Stimulated activated naive CD4-positive, alpha-beta T cell treated with Interleukin-2 at 50 U/mL for 16 hours (primary cell): Measurements from ENCODE around the gene ENTR1.
"Not testable (repeated sequence)": the region's sequence is repeated elsewhere in the genome, so short reads cannot be mapped to it uniquely, and the experiment has no call there.

ENCODE experiments used
- DNase-seq: peaks from one replicate; lab custom pipeline; 2025; lab: John Stamatoyannopoulos, UW

Gene ENTR1

DNA sequence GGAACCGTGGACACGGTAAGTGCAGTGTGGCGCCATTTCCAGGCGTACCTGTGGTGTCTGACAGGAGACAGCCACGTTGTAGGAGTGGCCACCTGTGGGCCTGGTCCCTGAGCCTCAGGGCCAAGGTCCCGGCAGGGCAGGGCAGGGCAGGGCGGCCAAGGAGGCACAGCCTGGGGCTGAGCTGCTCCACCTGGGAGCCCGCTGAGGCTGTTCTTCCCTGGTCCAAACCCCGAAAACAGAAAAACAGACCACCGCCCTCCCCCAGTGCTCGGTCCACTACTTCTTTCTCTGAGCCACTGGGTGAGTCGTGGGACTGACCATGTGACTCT lies 8.6 kb upstream of the ENTR1 start:
- no peak for DNase-seq

DNA sequence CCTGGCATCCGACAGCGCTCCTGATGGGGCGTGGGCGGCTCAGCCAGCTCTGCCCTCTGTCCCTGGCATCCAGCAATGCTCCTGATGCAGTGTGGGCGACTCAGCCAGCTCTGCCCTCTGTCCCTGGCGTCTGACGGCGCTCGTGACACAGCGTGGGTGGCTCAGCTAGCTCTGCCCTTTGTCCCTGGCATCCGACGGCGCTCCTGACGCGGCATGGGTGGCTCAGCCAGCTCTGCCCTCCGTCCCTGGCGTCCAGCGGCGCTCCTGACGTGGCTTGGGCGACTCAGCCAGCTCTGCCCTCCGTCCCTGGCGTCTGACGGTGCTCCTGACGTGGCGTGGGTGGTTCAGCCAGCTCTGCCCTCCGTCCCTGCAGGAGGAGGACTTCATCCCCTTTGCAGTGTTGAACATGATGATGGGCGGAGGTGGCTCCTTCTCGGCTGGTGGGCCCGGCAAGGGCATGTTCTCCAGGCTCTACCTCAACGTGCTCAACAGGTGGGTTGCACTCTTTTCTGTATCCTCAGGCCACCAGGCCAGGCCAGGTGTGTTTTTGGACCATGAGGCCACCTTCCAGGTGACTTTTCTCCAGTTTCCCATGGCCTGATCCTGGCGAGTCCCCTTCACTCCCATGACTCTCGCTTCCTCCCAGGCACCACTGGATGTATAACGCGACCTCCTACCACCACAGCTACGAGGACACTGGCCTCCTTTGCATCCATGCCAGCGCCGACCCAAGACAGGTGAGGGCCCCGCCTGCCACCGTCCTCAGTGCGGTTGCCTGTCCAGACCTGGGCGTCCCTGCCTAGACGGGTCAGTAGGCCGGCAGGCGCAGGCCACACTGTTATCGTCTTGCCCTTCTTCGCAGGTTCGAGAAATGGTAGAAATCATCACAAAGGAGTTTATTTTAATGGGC lies 8.0 kb upstream of the ENTR1 start:
- no peak for DNase-seq

DNA sequence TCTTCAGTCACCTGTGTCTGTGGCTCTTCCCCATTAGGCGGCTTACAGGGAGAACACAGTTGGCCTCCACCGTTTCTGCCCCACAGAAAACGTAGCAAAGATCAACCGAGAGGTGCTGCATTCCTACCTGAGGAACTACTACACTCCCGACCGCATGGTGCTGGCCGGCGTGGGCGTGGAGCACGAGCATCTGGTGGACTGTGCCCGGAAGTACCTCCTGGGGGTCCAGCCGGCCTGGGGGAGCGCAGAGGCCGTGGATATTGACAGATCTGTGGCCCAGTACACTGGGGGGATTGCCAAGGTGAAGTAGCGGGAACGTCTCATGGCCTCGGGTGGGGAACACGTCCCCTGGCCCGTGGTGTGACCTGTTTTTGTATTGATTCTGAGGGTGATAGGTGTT lies 6.5 kb upstream of the ENTR1 start:
- DNase-seq, result no peak

- no peak for DNase-seq
Measured at GRCh38 chr9:136416427-136416826, 6.0 kb upstream of the ENTR1 start.

- DNase-seq, result no peak
Measured at GRCh38 chr9:136412962-136413361, 2.5 kb upstream of the ENTR1 start.

GRCh38 chr9:136411378-136411777 lies 964 bp upstream of the ENTR1 start:
- no peak for DNase-seq

DNA sequence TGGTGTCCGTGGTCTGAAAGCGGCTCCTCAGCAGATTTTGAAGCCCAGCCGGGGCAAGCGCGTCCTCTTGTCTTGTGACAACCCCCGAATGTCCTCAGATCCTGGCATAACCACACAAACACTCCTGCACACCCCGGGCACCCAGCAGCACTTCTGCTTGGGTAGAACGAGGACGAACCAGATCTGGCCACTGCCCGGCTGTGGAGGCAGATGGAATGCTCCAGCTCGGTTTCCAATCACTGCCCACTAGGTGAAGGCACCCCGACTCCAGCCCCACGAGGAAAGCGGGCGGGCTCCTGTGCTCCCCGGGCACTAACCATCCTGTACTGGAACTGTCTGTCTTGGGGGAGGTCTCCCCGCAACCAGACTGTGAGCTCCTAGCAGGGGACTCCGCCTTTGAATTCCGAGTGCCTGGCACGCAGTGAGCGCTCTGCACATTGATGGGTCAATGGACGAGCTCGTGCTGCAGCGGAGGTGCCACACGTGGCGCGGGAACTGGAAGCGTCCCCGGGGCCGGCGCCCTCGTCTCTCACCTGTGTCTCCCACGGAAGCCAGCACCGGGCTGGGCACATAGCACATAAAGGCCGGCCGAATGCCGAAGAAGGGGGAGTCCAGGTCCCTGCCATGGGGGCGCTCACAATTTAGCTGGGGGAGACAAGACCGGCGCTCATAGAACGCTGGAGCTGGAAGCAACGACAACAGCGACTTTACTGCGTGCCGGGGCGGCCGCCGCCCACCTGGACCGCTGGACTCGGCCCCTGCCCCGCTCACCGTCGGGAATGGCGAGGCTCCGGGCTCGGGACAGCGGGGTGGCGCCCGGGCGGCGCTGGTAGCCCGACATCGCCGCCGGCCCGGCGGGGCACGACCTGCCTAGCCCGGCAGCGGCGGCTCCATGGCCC lies 608 bp downstream of the ENTR1 start:
- DNase-seq, result peak; percentile 41

GRCh38 chr9:136407911-136408310 lies 2.5 kb downstream of the ENTR1 start:
- no peak for DNase-seq

DNA sequence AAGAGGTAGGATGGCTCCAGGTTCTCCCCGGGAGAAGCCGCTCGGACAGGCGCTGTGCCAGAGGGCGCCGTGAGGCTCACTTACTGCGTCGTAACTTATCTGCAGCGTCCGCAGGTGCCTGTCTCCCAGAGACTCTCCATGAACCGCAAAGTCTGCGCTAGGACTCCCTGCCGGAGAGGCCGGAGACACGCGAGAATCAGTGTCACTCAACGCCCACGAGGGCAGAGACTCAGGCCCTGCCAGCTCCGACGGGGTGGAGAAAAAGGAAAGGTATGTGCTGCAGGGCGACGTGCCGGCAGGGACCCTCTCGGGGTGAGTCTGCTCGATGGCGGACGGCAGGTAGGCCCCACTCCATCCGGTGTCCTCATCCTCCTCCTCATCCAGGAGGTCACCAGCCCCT lies 3.4 kb downstream of the ENTR1 start:
- not testable (repeated sequence) for DNase-seq

DNA sequence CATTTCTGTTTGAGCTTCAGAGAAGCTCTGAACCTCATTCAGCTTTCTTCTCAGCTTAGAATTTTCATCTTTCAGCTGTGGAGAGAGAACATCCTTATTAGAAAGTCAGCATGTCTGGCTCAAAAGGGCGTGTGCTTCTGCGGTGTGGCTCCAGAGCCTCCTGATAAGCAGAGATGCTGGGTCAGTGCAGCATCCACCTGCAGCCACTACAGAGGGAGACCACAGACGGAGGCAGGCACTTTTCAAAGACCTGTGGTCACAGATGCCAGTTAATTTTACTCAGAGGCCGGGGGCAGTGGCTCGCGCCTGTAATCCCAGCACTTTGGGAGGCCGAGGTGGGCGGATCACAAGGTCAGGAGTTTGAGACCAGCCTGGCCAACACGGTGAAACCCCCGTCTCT lies 4.5 kb downstream of the ENTR1 start:
- not testable (repeated sequence) for DNase-seq

GRCh38 chr9:136405481-136405880 lies 4.9 kb downstream of the ENTR1 start:
- DNase-seq, result no peak

GRCh38 chr9:136404801-136405136 lies 5.6 kb downstream of the ENTR1 start:
- no peak for DNase-seq

DNA sequence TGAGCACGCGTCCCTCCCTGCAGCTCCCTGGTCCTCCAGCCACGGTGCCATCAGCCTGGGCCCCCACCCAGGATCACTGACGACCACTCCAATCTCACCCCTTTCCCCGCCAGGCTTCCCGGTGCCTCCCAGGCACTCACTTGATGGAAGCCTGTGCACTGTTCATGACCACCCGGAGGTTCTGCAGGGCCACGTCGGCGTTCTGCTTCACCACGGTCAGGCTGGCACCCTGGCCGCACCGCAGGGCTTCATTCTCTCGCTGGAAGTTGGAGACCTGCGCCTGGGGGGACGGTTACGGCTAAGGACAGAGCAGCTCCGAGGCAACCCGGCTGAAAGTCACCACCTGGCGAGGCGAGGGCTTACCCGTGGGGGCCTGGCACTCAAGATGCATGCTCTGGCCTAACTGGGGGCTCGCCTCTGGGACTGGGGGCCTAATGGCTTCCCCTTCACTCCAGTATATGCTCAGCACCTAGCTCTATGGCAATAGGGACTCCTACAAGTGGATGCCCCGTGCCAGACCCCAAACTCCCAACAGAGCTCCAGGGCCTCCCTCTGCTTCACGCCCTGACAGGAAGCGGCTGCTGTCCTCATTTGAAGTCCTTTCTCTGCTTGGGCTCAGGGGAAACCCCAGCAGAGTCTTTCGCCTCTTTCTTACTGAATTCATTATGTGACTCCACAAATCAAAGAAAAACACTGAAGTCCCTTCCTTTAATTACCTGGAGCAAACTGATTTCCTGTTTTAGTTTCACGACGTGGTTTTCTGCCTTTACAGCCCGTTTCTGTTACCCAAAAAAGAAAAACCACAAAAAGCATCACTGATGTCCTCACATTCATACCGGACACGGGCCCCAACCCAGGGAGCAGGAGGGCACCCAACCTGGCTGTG lies 6.3 kb downstream of the ENTR1 start:
- peak; percentile 36 for DNase-seq

GRCh38 chr9:136403538-136403914 lies 6.9 kb downstream of the ENTR1 start:
- peak; percentile 81 for DNase-seq

GRCh38 chr9:136402067-136402466 lies 8.3 kb downstream of the ENTR1 start:
- no peak for DNase-seq

DNA sequence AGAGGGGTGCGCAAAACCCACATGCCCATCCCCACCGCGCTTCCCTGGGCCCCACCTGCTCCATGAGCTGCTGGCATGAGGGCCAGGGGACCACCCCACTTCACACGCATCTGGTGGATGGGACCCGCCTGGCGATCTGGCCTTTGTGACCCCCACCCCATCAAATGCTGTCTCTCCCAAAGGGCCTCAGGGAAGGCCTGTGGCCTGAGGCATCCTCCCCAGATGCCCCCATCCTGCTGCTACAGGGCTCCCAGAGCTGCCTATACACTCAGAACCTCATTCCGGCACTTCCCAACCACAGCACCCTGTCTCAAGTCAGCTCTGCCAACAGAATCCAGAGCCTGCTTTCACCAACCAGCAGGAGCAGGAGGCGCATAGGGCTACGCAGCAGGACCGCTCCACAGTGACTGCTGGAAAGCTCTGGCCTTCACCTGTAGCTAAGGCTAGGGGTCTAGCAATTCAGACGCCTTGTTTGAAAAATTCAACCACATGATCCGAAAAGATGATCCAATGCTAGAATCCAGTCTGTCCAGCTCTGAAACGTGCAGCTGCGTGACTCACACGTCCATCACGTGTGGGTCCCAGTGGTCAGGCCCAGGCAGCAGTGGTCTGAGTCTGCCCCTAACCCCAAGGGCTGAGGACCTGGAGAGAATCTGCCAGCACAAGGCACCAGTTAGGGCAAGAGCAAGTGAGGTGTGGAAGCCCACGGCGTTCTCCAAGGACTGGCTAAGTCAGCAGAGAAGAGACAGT lies 9.1 kb downstream of the ENTR1 start:
- DNase-seq, result no peak

DNA sequence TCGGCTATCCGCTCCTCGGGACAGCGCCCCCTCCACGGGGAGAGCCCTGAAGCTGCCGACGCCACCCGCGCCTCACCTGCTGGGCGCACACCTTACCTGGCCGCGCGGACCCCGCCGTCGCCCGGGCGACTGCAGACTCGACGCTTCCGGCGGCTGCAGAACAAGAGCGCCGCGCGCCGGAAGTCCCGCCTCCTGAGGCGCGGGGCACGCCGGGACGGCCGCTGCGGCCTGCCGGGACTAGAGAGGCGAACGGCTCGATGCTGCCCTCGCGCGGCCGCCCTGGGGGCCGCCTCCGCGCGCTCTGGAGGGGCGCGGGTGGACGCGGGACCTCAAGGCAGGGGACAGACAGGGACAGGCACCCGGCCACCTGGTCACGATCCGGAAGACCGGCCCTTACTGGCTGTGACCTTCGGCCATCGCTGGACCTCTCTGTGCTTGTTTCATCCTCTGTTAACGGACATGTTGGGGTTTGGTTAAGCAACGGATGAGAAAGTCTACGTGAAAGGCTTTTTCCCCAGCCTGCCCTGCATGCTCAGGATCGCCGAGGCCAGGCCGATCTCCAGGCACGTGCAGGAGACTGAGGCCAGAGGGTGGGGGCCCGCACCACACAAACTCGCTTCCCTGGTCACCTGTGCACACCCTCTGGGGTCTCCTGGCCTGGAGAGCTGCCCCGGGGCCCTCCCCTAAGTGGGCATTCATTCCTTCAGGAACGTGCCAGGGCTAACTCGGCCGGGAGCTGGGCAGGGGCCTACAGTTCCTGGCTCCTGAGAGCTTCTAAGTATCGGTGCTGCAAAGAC lies 10.2 kb downstream of the ENTR1 start, which contains the start of gene SNAPC4:
SNAPC4 (minus strand) TSS at position 133 of the 797 bp plus-strand sequence. CDS start 1,742 bp downstream, outside the sequence.
- DNase-seq, result peak; percentile 83

DNA sequence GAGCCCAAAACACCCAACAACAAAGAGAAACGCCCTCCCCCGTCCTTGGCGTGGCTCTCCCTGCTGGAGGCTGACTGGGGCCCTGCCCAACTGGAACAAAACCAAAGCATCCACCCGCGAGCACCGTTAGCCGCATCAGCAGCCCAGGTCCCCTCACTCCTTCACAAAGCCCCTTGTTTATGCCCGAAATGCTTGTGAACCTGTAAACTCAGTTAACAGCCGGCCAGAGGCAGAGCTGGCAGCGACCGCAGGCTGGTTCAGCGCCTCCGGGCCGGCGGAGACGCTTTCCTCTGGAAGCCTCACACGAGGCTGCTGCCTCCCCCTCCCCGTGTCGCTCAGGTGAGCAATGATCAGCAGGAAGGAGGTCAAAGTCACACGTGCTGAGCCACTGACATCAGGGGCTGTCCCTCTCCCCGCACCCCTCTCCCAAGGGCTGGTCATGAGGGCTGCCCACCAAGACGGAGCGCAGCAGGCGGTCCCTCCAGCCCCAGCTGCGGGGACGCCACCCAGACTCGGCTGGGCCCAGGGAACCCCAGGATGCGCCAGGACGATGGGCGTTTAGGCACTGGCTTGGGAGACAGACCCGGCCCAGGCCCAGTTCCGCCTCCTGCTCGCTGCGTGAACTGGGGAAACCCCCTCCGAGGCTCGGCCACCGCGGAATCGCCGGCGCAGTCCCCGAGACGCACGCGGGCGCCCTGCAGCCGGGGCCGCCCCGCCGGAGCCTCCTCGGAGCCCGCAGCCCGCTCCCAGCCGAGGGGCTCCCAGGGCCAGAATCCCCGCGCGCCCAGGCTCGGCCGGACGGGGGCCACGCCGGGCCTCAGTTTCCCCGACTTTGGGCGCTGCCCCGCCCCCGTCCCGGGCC lies 11.0 kb downstream of the ENTR1 start:
- DNase-seq, result peak; percentile 32

- DNase-seq, result no peak
Measured at GRCh38 chr9:136398286-136398685, 12.1 kb downstream of the ENTR1 start.

GRCh38 chr9:136397643-136398042 lies 12.8 kb downstream of the ENTR1 start:
- DNase-seq, result no peak
